Measurements from ENCODE around the gene FAM200B.

DNA sequence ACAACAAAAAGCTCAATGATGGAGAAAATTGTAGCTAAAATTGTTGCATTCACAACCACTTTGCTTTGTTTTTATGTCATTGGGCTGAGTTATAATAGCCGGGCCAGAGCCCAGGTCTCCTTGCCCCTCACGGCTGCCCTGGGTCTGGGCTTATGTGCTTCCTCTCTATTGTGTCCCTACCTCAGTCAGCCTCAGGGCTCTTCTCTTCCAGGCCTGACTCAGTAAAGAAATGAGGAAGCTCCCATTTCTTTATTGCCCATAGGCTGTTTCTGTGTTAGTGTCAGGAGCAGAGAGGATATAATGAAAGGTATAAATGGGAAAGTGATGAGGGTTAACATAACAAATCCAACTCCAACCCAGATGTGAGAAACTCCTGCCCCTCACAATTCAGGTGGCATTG, 39.2 kb downstream of the FAM200B start:
- TF ChIP-seq, protein P1, sequence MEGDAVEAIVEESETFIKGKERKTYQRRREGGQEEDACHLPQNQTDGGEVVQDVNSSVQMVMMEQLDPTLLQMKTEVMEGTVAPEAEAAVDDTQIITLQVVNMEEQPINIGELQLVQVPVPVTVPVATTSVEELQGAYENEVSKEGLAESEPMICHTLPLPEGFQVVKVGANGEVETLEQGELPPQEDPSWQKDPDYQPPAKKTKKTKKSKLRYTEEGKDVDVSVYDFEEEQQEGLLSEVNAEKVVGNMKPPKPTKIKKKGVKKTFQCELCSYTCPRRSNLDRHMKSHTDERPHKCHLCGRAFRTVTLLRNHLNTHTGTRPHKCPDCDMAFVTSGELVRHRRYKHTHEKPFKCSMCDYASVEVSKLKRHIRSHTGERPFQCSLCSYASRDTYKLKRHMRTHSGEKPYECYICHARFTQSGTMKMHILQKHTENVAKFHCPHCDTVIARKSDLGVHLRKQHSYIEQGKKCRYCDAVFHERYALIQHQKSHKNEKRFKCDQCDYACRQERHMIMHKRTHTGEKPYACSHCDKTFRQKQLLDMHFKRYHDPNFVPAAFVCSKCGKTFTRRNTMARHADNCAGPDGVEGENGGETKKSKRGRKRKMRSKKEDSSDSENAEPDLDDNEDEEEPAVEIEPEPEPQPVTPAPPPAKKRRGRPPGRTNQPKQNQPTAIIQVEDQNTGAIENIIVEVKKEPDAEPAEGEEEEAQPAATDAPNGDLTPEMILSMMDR (IDR thresholded peaks at IDR 0.05; ENCODE audit: low read length): no peak
- TF ChIP-seq EZH2 (IDR thresholded peaks at IDR 0.05; ENCODE audit: borderline replicate concordance, low read length): no peak

Data from OCI-LY1 (cell line).